ENCODE results near the gene PRRG3.

PRRG3 gene

GRCh38 chrX:151704041-151704663, 8.9 kb downstream of the PRRG3 start:
- DNase-seq (ENCODE audit: low read depth in 2 of 3, low spot score in 2 of 3) = no peak

- no peak for DNase-seq (ENCODE audit: low read depth in 2 of 3, low spot score in 2 of 3)
These were observed 13.6 kb downstream of the PRRG3 start for GRCh38 chrX:151708821-151709220.

- no peak for DNase-seq (ENCODE audit: low read depth in 2 of 3, low spot score in 2 of 3)
These were observed 15.2 kb downstream of the PRRG3 start for GRCh38 chrX:151710457-151710856.

GRCh38 chrX:151711154-151711553, 15.9 kb downstream of the PRRG3 start:
- no peak for DNase-seq (ENCODE audit: low read depth in 2 of 3, low spot score in 2 of 3)

- DNase-seq (ENCODE audit: low read depth in 2 of 3, low spot score in 2 of 3) = no peak
These were observed 16.5 kb downstream of the PRRG3 start for GRCh38 chrX:151711787-151712186.

GRCh38 chrX:151712253-151712652, 17.0 kb downstream of the PRRG3 start:
- DNase-seq (ENCODE audit: low read depth in 2 of 3, low spot score in 2 of 3) = no peak

- no peak for DNase-seq (ENCODE audit: low read depth in 2 of 3, low spot score in 2 of 3)
These were observed 18.6 kb downstream of the PRRG3 start for GRCh38 chrX:151713849-151714248.

- no peak for DNase-seq (ENCODE audit: low read depth in 2 of 3, low spot score in 2 of 3)
These were observed 19.1 kb downstream of the PRRG3 start for GRCh38 chrX:151714362-151714761.

GRCh38 chrX:151715752-151716151, 20.5 kb downstream of the PRRG3 start, which contains the start of gene FATE1:
FATE1 (plus strand) TSS chrX:151716035; CDS start chrX:151716120, 85 bp downstream.
- no peak for DNase-seq (ENCODE audit: low read depth in 2 of 3, low spot score in 2 of 3)

- no peak for DNase-seq (ENCODE audit: low read depth in 2 of 3, low spot score in 2 of 3)
These were observed 27.1 kb downstream of the PRRG3 start for GRCh38 chrX:151722241-151722846.

- DNase-seq (ENCODE audit: low read depth in 2 of 3, low spot score in 2 of 3) = no peak
These were observed 28.0 kb downstream of the PRRG3 start for GRCh38 chrX:151723156-151723760.

- DNase-seq (ENCODE audit: low read depth in 2 of 3, low spot score in 2 of 3) = no peak
These were observed 29.5 kb downstream of the PRRG3 start for GRCh38 chrX:151724563-151725337.

GRCh38 chrX:151725338-151725614, 30.0 kb downstream of the PRRG3 start:
- no peak for DNase-seq (ENCODE audit: low read depth in 2 of 3, low spot score in 2 of 3)

- no peak for DNase-seq (ENCODE audit: low read depth in 2 of 3, low spot score in 2 of 3)
These were observed 31.5 kb downstream of the PRRG3 start for GRCh38 chrX:151726751-151727150.

GRCh38 chrX:151727346-151727745, 32.1 kb downstream of the PRRG3 start:
- DNase-seq (ENCODE audit: low read depth in 2 of 3, low spot score in 2 of 3) = no peak

GRCh38 chrX:151729056-151729725, 33.9 kb downstream of the PRRG3 start:
- DNase-seq (ENCODE audit: low read depth in 2 of 3, low spot score in 2 of 3) = no peak

- DNase-seq (ENCODE audit: low read depth in 2 of 3, low spot score in 2 of 3) = no peak
These were observed 39.2 kb downstream of the PRRG3 start, which contains the start of gene CNGA2 for GRCh38 chrX:151734446-151734845. CNGA2 (plus strand) TSS chrX:151734746; CDS start chrX:151738484, 3,738 bp downstream.

GRCh38 chrX:151735219-151735618, 40.0 kb downstream of the PRRG3 start:
- DNase-seq (ENCODE audit: low read depth in 2 of 3, low spot score in 2 of 3) = no peak

GRCh38 chrX:151736685-151737084, 41.4 kb downstream of the PRRG3 start:
- DNase-seq (ENCODE audit: low read depth in 2 of 3, low spot score in 2 of 3) = no peak

- no peak for DNase-seq (ENCODE audit: low read depth in 2 of 3, low spot score in 2 of 3)
These were observed 42.2 kb downstream of the PRRG3 start for GRCh38 chrX:151737494-151737893.

- DNase-seq (ENCODE audit: low read depth in 2 of 3, low spot score in 2 of 3) = no peak
These were observed 43.5 kb downstream of the PRRG3 start for GRCh38 chrX:151738751-151739150.

Measured in activated CD8-positive, alpha-beta memory T cell treated with anti-CD3 and anti-CD28 coated beads for 48 hours (primary cell).